Activated naive CD8-positive, alpha-beta T cell treated with anti-CD3 and anti-CD28 coated beads, Interleukin-2, amount 50 U/mL, for 24 hours (primary cell): ENCODE data around the gene HOXB4.

ENCODE experiments used
- ATAC-seq: fragments of 150-1000 bp; cut with Tn5 transposase; one replicate; pipeline ENCODE4 v1.10.0; 2021
- DNase-seq: peaks from one replicate; pipeline ENCODE4 v3.0.0; 2021
- H3K27ac Mint-ChIP-seq: one replicate; pipeline ENCODE4 v1.8.0; 2021; ENCODE audit warnings: mild to moderate bottlenecking, mixed read lengths
- H3K27me3 Mint-ChIP-seq: one replicate; pipeline ENCODE4 v1.8.0; 2021; ENCODE audit warnings: mixed read lengths
- H3K36me3 Mint-ChIP-seq: one replicate; pipeline ENCODE4 v1.8.0; 2021; ENCODE audit warnings: low read depth, mixed read lengths
- H3K4me1 Mint-ChIP-seq: one replicate; pipeline ENCODE4 v1.8.0; 2021; ENCODE audit warnings: mixed read lengths
- H3K4me3 Mint-ChIP-seq: one replicate; pipeline ENCODE4 v1.8.0; 2021; ENCODE audit warnings: mild to moderate bottlenecking, moderate library complexity, mixed read lengths
- H3K9me3 Mint-ChIP-seq: one replicate; pipeline ENCODE4 v1.8.0; 2021; ENCODE audit warnings: mixed read lengths

The HOXB4 gene

DNA sequence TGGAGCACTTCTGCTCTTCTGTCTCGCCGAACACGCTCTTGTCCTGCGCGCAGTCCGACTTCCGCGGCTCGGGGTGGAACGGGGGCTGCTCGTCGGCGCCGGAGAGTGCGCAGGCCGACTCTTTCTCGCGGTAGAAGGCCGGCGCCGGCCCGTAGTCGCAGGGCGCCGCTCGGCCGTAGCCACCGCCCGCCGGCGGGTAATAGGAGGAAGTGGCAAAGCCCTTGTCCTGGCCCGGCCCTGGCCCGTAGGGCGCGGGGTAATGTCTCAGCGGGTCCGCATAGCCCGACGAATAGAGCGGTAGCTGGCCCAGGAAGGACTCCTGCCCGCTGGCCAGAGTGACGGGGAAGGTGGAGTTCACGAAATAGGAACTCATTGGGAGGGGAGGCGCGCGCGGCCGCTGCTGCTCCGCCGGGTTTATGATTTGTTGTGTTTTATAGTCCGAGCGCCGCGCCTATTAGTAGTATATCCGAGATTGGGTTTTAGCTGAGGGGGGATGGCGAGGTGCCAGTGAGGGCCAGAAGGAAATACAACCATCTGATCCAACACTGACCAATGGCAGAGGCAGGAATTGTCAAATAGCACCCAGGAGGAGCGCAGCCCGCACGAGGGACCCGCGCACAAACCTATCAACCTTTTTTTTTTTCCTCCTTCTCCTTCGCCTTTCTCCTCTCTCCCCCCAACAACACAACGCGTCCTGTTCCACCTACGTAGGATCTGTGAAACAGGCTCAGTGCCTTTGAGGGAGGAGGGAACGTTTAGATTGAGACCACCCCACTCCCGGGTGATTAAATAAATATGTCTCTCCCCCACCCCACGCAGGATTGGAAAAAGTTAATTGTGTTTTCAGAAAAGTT is 19.9 kb upstream of the HOXB4 start:
- Mint-ChIP-seq H3K9me3 (no peaks in the 10 kb centered on the region), H3K4me3 (peak overlapping the region; percentile 58), H3K27me3 (peaks cover 85% of the 10 kb centered on the region), H3K4me1 (peaks cover 29% of the 10 kb centered on the region), H3K36me3 (no peaks in the 10 kb centered on the region), H3K27ac (peak overlapping the region; percentile 18)
- ATAC-seq (peak; percentile 22), DNase-seq (no peak)

GRCh38 chr17:48597528-48597777 is 19.3 kb upstream of the HOXB4 start:
- Mint-ChIP-seq H3K36me3 (no peaks in the 10 kb centered on the region), H3K4me3 (peak overlapping the region; percentile 58), H3K27me3 (peaks cover 83% of the 10 kb centered on the region), H3K9me3 (no peaks in the 10 kb centered on the region), H3K27ac (peak overlapping the region; percentile 18), H3K4me1 (peaks cover 35% of the 10 kb centered on the region)
- ATAC-seq (no peak), DNase-seq (no peak)

DNA sequence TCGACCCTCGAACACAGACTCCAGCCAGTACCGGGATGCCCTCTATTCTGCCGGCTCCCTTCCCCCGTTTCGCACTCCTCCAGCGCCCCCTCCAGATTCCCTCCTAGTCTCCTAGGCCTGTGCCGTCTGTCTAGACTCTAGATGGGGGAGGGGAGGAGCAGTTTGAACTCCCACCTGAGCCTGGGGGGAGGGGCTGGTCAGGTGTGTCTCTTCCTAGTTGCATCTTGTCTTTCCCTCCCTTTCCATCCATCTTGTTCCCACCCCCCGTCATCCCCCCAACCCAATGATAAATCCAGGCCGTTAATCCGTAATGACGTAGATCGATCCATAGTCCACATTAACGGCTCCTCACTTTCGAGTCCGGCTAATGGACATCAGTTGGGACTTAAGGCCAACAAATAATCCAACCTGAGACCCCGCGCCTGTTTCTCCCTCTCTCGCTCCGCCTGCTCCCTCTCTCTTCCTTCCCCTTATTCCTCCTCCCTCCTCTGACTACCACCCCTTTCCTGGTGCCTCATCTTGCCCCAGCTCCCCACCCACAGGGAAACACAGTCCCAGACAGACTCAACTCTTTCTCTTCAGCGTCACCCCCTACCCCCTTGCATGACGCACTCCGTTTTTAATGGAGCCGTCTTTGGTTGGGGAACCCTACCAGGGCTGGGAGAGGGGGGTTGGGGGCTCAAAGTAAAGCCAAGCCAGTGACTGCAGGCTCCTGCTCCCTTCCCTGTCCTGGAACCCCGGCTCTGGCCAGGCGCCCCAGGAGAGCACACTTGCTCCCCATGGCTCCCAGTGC is 18.8 kb upstream of the HOXB4 start:
- Mint-ChIP-seq H3K9me3 (no peaks in the 10 kb centered on the region), H3K36me3 (no peaks in the 10 kb centered on the region), H3K27ac (no peak overlapping the region), H3K4me3 (peak overlapping the region; percentile 58), H3K27me3 (peaks cover 83% of the 10 kb centered on the region), H3K4me1 (peaks cover 34% of the 10 kb centered on the region)
- ATAC-seq (peak; percentile 12), DNase-seq (no peak)

DNA sequence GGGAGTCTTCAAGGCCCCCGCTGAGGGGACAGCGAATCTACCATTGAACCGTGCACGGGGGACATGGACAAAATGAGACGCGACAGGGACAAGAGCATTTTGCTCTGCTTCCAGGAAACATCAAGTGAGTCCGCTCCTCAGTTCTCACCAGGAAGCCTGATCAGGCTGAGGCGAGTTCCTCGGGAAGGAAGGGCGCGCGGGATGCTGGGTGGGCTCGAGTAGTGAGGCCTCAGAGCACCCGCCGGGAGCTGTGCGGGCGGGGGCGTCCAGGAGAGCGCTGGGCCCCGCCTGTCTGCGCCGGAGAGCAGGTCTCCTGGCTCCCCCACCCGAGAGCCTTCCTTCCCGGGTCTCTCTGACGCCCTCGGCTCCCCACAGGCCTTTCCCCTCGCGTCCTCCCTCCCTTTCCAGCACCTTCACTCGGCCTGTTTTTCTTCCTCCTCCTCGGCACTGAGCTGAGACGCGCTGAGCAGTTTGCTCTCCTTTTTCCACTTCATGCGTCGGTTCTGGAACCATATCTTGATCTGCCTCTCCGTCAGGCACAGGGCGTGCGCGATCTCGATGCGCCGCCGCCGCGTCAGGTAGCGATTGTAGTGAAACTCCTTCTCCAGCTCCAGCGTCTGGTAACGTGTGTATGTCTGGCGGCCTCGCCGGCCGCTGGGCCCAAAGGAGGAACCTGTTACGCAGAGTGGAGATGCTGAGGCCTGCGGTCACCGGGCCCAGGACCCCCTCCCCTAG is 18.0 kb upstream of the HOXB4 start:
- Mint-ChIP-seq H3K4me3 (peak overlapping the region; percentile 58), H3K9me3 (no peaks in the 10 kb centered on the region), H3K27me3 (peaks cover 83% of the 10 kb centered on the region), H3K36me3 (no peaks in the 10 kb centered on the region), H3K27ac (no peak overlapping the region), H3K4me1 (peaks cover 36% of the 10 kb centered on the region)
- ATAC-seq = no peak
- no peak for DNase-seq

GRCh38 chr17:48595278-48595999 is 17.3 kb upstream of the HOXB4 start:
- H3K36me3 Mint-ChIP-seq = no peaks in the 10 kb centered on the region
- no peak overlapping the region for H3K27ac Mint-ChIP-seq
- H3K27me3 Mint-ChIP-seq = peaks cover 83% of the 10 kb centered on the region
- no peak overlapping the region for H3K4me3 Mint-ChIP-seq
- H3K4me1 Mint-ChIP-seq = peaks cover 36% of the 10 kb centered on the region
- ATAC-seq (no peak), DNase-seq (no peak)
- H3K9me3 Mint-ChIP-seq = no peaks in the 10 kb centered on the region

DNA sequence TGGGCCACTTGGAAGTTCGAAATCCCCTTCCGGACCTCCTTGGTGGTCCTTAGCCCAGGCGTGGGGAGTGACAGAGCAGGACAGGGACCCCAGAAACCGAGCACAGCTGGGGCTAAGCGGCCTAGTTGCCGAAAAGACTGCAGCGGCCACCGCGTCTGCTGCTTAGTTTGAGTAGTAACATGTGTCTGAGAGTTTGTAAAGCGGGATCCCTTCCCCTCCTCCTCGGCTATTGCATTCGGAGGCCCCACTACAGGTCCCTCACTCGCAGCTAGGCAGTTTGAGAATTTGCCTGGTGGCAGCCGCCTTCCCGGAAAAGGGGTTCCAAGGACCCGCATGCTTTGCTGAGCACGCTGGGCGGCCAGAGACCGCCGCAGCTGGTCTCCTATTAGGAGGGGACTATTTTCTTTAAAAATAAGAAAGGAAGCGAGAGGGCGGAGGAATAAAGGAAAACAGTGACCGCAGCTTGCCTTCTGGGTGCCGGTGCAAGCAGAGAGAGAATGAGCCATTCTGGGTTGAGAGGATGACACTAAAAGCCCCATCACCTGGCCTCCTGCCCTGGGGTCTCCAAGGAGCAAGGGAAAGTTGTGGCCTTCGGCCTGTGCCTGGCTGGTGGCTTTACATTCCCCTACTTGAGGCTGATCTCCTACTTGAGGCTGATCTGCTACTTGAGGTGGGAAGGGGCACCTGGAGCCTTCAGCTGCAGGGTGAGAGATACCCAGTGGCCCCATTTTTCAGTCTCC is 16.6 kb upstream of the HOXB4 start:
- no peak overlapping the region for H3K4me3 Mint-ChIP-seq
- DNase-seq (no peak), ATAC-seq (no peak)
- H3K9me3 Mint-ChIP-seq = no peaks in the 10 kb centered on the region
- no peak overlapping the region for H3K27ac Mint-ChIP-seq
- H3K4me1 Mint-ChIP-seq = peaks cover 43% of the 10 kb centered on the region
- peaks cover 83% of the 10 kb centered on the region for H3K27me3 Mint-ChIP-seq
- H3K36me3 Mint-ChIP-seq = no peaks in the 10 kb centered on the region

- Mint-ChIP-seq H3K9me3 (no peaks in the 10 kb centered on the region), H3K4me3 (peak overlapping the region; percentile 75), H3K27ac (no peak overlapping the region), H3K36me3 (no peaks in the 10 kb centered on the region), H3K27me3 (peaks cover 84% of the 10 kb centered on the region), H3K4me1 (peaks cover 46% of the 10 kb centered on the region)
- peak; percentile 59 for ATAC-seq
- peak; percentile 88 for DNase-seq
Observed at GRCh38 chr17:48593840-48594537, 15.8 kb upstream of the HOXB4 start.

- no peak for DNase-seq
- H3K27ac Mint-ChIP-seq = no peak within 1 kb of the TSS
- H3K27me3 Mint-ChIP-seq = peaks cover 84% of the 10 kb centered on the region
- H3K9me3 Mint-ChIP-seq = no peaks in the 10 kb centered on the region
- H3K4me1 Mint-ChIP-seq = peaks cover 44% of the 10 kb centered on the region
- H3K4me3 Mint-ChIP-seq = peak within 1 kb of the TSS; percentile 75
- ATAC-seq = no peak
- H3K36me3 Mint-ChIP-seq = no peaks in the 10 kb centered on the region
Observed at GRCh38 chr17:48593126-48593829, 15.1 kb upstream of the HOXB4 start, which contains the start of gene HOXB5. Gene HOXB5, minus strand, starts transcription at chr17:48593779. Its CDS starts 97 bp downstream, at chr17:48593682.

DNA sequence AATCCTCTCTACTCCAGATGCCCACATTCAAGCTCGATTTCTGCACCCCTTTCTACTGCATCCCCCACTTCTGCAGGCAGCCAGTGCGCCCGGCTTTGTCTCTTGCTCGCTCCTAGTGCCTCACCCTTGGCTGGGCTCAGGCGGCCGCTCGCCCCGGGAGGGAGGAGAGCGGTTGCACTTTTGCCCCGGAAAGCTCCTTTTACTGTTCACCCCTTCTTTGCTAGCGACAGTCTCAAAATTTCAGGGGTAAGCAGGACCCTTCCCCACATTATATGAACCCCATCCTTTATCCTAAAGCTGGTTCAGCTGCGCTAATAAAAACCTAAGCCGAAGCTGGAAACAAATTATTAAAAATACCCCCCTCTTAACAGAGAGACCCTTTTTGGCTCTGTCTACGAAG is 14.4 kb upstream of the HOXB4 start:
- H3K27ac Mint-ChIP-seq = no peak overlapping the region
- peaks cover 40% of the 10 kb centered on the region for H3K4me1 Mint-ChIP-seq
- H3K36me3 Mint-ChIP-seq = no peaks in the 10 kb centered on the region
- peaks cover 85% of the 10 kb centered on the region for H3K27me3 Mint-ChIP-seq
- ATAC-seq (no peak), DNase-seq (peak; percentile 35)
- peak overlapping the region; percentile 75 for H3K4me3 Mint-ChIP-seq
- H3K9me3 Mint-ChIP-seq = no peaks in the 10 kb centered on the region

GRCh38 chr17:48592057-48592514 is 13.9 kb upstream of the HOXB4 start:
- no peaks in the 10 kb centered on the region for H3K9me3 Mint-ChIP-seq
- H3K27ac Mint-ChIP-seq = no peak overlapping the region
- H3K4me3 Mint-ChIP-seq = peak overlapping the region; percentile 75
- no peak for ATAC-seq
- no peaks in the 10 kb centered on the region for H3K36me3 Mint-ChIP-seq
- H3K4me1 Mint-ChIP-seq = peaks cover 38% of the 10 kb centered on the region
- peaks cover 87% of the 10 kb centered on the region for H3K27me3 Mint-ChIP-seq
- DNase-seq = no peak

- DNase-seq = no peak
- Mint-ChIP-seq H3K9me3 (no peaks in the 10 kb centered on the region), H3K36me3 (no peaks in the 10 kb centered on the region), H3K27ac (no peak overlapping the region), H3K4me3 (peak overlapping the region; percentile 4), H3K4me1 (peaks cover 34% of the 10 kb centered on the region), H3K27me3 (peaks cover 87% of the 10 kb centered on the region)
- ATAC-seq = no peak
Observed at GRCh38 chr17:48591255-48592056, 13.3 kb upstream of the HOXB4 start.

GRCh38 chr17:48590607-48591161 is 12.5 kb upstream of the HOXB4 start:
- no peak for ATAC-seq
- Mint-ChIP-seq H3K27ac (no peak overlapping the region), H3K36me3 (no peaks in the 10 kb centered on the region), H3K9me3 (no peaks in the 10 kb centered on the region), H3K4me1 (peaks cover 39% of the 10 kb centered on the region), H3K4me3 (no peak overlapping the region), H3K27me3 (peaks cover 89% of the 10 kb centered on the region)
- DNase-seq = no peak
